ENCODE results near the gene CACFD1. TPM values are rescaled to one million over a fixed set of nuclear protein-coding genes. Genes with fewer than 3 reads are reported as not detected.

CACFD1 gene
- total and polyA plus RNA-seq, 2 of the 13 experiments (the other 11 are each of a cell fraction or from before 2014, with no cell fraction given) = 13.8 to 14.6 TPM

DNA sequence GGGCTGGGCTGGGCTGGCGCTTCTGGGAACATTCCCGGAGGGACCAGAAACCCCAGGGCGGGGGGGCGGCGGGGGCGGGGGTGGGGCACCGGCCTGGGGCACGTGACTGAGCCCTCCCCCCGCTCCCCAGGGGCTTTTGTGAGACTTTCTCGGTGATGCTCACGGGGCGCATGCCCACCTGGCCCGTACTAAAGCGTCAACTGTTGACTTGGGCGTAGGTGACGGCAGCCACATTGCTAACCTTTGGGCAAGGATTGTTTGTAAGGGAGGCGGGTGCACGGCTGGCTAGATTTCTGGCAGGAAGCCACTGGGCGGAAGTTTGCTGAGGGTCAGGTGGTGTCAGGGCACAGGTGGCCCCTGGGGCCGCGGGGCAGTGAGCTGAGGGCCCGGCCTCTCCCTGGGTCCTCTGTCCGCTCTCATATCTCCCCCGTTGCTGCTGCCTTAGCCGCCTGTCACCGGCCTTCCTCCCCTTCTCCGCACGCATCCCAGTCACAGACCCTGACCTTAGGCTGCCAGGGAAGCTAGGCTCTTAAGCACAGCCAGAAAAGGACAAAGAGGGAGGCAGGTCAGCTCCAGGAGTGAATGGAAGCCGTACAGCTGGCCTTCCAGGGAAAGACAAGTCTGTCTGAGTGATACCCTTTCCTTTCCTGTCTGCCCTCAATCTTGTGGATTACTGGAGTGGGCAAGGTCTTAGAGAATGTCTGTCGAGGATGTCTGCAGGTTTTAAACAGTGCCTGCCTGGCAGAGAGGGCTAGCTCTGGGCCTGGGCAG, 812 bp downstream of the CACFD1 start (continued):
- TF ChIP-seq, protein P1, sequence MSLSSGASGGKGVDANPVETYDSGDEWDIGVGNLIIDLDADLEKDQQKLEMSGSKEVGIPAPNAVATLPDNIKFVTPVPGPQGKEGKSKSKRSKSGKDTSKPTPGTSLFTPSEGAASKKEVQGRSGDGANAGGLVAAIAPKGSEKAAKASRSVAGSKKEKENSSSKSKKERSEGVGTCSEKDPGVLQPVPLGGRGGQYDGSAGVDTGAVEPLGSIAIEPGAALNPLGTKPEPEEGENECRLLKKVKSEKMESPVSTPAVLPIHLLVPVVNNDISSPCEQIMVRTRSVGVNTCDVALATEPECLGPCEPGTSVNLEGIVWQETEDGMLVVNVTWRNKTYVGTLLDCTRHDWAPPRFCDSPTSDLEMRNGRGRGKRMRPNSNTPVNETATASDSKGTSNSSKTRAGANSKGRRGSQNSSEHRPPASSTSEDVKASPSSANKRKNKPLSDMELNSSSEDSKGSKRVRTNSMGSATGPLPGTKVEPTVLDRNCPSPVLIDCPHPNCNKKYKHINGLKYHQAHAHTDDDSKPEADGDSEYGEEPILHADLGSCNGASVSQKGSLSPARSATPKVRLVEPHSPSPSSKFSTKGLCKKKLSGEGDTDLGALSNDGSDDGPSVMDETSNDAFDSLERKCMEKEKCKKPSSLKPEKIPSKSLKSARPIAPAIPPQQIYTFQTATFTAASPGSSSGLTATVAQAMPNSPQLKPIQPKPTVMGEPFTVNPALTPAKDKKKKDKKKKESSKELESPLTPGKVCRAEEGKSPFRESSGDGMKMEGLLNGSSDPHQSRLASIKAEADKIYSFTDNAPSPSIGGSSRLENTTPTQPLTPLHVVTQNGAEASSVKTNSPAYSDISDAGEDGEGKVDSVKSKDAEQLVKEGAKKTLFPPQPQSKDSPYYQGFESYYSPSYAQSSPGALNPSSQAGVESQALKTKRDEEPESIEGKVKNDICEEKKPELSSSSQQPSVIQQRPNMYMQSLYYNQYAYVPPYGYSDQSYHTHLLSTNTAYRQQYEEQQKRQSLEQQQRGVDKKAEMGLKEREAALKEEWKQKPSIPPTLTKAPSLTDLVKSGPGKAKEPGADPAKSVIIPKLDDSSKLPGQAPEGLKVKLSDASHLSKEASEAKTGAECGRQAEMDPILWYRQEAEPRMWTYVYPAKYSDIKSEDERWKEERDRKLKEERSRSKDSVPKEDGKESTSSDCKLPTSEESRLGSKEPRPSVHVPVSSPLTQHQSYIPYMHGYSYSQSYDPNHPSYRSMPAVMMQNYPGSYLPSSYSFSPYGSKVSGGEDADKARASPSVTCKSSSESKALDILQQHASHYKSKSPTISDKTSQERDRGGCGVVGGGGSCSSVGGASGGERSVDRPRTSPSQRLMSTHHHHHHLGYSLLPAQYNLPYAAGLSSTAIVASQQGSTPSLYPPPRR (CRISPR knock-in tag; IDR thresholded peaks at IDR 0.05; ENCODE audit: borderline replicate concordance) = peak; percentile 80; the same call in 1 of the 2 replicates
- TF ChIP-seq ZBTB42 (CRISPR knock-in tag; IDR thresholded peaks at IDR 0.05) (no peak), YY1 (IDR thresholded peaks at IDR 0.05; ENCODE audit: insufficient read depth, insufficient replicate concordance, low read depth, low read length) (peak; percentile 20), ATRX (CRISPR knock-in tag; IDR thresholded peaks at IDR 0.05; ENCODE audit: borderline replicate concordance) (no peak), ZNF547 (CRISPR knock-in tag; IDR thresholded peaks at IDR 0.05) (0 out of 2 replicates have a peak, but pooled peaks have one; percentile 29), MAFK (conservative IDR thresholded peaks at IDR 0.05 in 1 of 2, IDR thresholded peaks at IDR 0.05 in 1 of 2; ENCODE audit: low read length in 2 of 2) (no peak), ZNF10 (CRISPR knock-in tag; IDR thresholded peaks at IDR 0.05; ENCODE audit: borderline replicate concordance, low read depth) (no peak), LCORL (IDR thresholded peaks at IDR 0.05) (no peak), LCORL (CRISPR knock-in tag; IDR thresholded peaks at IDR 0.05) (peak; percentile 86), KAT2B (IDR thresholded peaks at IDR 0.05; ENCODE audit: borderline replicate concordance, low read depth, low read length) (no peak), HMG20A (CRISPR knock-in tag; IDR thresholded peaks at IDR 0.05; ENCODE audit: borderline replicate concordance) (peak; percentile 48; the same call in 1 of the 2 replicates), RBM22 (optimal IDR thresholded peaks at IDR 0.05; ENCODE audit: low read length) (no peak), ZNF883 (CRISPR knock-in tag; IDR thresholded peaks at IDR 0.05; ENCODE audit: not compliant biosample characterization) (no peak), ZNF564 (CRISPR knock-in tag; IDR thresholded peaks at IDR 0.05) (no peak; the same call in 1 of the 2 replicates), MAZ (IDR thresholded peaks at IDR 0.05; ENCODE audit: borderline replicate concordance, low read depth, low read length) (no peak), MAZ (CRISPR knock-in tag; IDR thresholded peaks at IDR 0.05; ENCODE audit: low read depth) (peak; percentile 89), RBFOX2 (IDR thresholded peaks at IDR 0.05; ENCODE audit: low read depth, low read length) (peak; percentile 14; the same call in 1 of the 2 replicates), NR2F2 (IDR thresholded peaks at IDR 0.05; ENCODE audit: borderline replicate concordance, low read depth) (peak; percentile 57; the same call in 1 of the 2 replicates), ZNF556 (CRISPR knock-in tag; IDR thresholded peaks at IDR 0.05; ENCODE audit: borderline replicate concordance) (peak; percentile 19; the same call in 1 of the 2 replicates), BRCA1 (CRISPR knock-in tag; IDR thresholded peaks at IDR 0.05) (0 out of 2 replicates have a peak, but pooled peaks have one; percentile 30)
- TF ChIP-seq, protein P2, sequence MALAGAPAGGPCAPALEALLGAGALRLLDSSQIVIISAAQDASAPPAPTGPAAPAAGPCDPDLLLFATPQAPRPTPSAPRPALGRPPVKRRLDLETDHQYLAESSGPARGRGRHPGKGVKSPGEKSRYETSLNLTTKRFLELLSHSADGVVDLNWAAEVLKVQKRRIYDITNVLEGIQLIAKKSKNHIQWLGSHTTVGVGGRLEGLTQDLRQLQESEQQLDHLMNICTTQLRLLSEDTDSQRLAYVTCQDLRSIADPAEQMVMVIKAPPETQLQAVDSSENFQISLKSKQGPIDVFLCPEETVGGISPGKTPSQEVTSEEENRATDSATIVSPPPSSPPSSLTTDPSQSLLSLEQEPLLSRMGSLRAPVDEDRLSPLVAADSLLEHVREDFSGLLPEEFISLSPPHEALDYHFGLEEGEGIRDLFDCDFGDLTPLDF (CRISPR knock-in tag; IDR thresholded peaks at IDR 0.05) = no peak
- TF ChIP-seq, protein P3, sequence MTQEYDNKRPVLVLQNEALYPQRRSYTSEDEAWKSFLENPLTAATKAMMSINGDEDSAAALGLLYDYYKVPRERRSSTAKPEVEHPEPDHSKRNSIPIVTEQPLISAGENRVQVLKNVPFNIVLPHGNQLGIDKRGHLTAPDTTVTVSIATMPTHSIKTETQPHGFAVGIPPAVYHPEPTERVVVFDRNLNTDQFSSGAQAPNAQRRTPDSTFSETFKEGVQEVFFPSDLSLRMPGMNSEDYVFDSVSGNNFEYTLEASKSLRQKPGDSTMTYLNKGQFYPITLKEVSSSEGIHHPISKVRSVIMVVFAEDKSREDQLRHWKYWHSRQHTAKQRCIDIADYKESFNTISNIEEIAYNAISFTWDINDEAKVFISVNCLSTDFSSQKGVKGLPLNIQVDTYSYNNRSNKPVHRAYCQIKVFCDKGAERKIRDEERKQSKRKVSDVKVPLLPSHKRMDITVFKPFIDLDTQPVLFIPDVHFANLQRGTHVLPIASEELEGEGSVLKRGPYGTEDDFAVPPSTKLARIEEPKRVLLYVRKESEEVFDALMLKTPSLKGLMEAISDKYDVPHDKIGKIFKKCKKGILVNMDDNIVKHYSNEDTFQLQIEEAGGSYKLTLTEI (CRISPR knock-in tag; conservative IDR thresholded peaks at IDR 0.05) = no peak

Data from HepG2 (cell line).